Lower leg skin (tissue), 3 donors: ENCODE measurements around the gene CASK.

Experiments used
- CTCF ChIP-seq, 3 donors: fragments of 450-650 bp; IDR thresholded peaks; one replicate each; pipeline ENCODE4 v1.5.1; 2016; ENCODE audit warnings: antibody characterized with exemption in 3 of 3, mild to moderate bottlenecking in 3 of 3, moderate library complexity in 2 of 3
- POLR2A ChIP-seq, 2 donors: fragments of 450-650 bp; IDR thresholded peaks; one replicate each; pipeline ENCODE4 v1.6.1; 2016 to 2017; ENCODE audit warnings: antibody characterized with exemption in 2 of 2, mild to moderate bottlenecking in 1 of 2, moderate library complexity in 1 of 2

GRCh38 chrX:41543668-41544067 is 379.7 kb downstream of the CASK start:
- TF ChIP-seq POLR2A (IDR thresholded peaks at IDR 0.05) (no peak), CTCF (IDR thresholded peaks at IDR 0.05) (no peak)
